Measurements from ENCODE around the gene NPM3. TPM values are rescaled to one million over a fixed set of nuclear protein-coding genes. Genes with fewer than 3 reads are reported as not detected.

The NPM3 gene
- total and polyA plus RNA-seq, 4 donors: 3.4 to 24.9 (median 12.4) TPM

GRCh38 chr10:101766306-101766705, 16.9 kb downstream of the NPM3 start:
- no peak overlapping the region for H3K9ac ChIP-seq (ENCODE audit: low read depth in 1 of 2, low read length in 2 of 2)
- peaks cover 0 to 3% (median 0%) of the 10 kb centered on the region in 4 donors for H3K27me3 ChIP-seq (ENCODE audit: control insufficient read depth in 4 of 4, insufficient read depth in 4 of 4, low read length in 3 of 4)
- 77% methylated on average over 6 of the region's 6 CpGs for WGBS
- no peak overlapping the region for H3K4me3 ChIP-seq (ENCODE audit: low read depth in 1 of 3, low read length in 3 of 3)
- TF ChIP-seq CTCF (IDR thresholded peaks at IDR 0.05; ENCODE audit: low read depth, low read length, missing input control) (no peak), YY1 (IDR thresholded peaks at IDR 0.05) (no peak), GABPA (IDR thresholded peaks at IDR 0.05 in 1 of 2, conservative IDR thresholded peaks at IDR 0.05 in 1 of 2) (no peak), TAF1 (conservative IDR thresholded peaks at IDR 0.05) (no peak), RXRA (IDR thresholded peaks at IDR 0.05) (no peak), FOXA2 (IDR thresholded peaks at IDR 0.05) (no peak), JUND (IDR thresholded peaks at IDR 0.05) (no peak), ZBTB33 (IDR thresholded peaks at IDR 0.05) (no peak), NR2F2 (IDR thresholded peaks at IDR 0.05) (no peak)
- TF ChIP-seq, protein P1, sequence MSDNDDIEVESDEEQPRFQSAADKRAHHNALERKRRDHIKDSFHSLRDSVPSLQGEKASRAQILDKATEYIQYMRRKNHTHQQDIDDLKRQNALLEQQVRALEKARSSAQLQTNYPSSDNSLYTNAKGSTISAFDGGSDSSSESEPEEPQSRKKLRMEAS (IDR thresholded peaks at IDR 0.05): no peak
- TF ChIP-seq, protein P2, sequence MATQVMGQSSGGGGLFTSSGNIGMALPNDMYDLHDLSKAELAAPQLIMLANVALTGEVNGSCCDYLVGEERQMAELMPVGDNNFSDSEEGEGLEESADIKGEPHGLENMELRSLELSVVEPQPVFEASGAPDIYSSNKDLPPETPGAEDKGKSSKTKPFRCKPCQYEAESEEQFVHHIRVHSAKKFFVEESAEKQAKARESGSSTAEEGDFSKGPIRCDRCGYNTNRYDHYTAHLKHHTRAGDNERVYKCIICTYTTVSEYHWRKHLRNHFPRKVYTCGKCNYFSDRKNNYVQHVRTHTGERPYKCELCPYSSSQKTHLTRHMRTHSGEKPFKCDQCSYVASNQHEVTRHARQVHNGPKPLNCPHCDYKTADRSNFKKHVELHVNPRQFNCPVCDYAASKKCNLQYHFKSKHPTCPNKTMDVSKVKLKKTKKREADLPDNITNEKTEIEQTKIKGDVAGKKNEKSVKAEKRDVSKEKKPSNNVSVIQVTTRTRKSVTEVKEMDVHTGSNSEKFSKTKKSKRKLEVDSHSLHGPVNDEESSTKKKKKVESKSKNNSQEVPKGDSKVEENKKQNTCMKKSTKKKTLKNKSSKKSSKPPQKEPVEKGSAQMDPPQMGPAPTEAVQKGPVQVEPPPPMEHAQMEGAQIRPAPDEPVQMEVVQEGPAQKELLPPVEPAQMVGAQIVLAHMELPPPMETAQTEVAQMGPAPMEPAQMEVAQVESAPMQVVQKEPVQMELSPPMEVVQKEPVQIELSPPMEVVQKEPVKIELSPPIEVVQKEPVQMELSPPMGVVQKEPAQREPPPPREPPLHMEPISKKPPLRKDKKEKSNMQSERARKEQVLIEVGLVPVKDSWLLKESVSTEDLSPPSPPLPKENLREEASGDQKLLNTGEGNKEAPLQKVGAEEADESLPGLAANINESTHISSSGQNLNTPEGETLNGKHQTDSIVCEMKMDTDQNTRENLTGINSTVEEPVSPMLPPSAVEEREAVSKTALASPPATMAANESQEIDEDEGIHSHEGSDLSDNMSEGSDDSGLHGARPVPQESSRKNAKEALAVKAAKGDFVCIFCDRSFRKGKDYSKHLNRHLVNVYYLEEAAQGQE (IDR thresholded peaks at IDR 0.05): no peak
- TF ChIP-seq, protein P3, sequence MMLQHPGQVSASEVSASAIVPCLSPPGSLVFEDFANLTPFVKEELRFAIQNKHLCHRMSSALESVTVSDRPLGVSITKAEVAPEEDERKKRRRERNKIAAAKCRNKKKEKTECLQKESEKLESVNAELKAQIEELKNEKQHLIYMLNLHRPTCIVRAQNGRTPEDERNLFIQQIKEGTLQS (IDR thresholded peaks at IDR 0.05): no peak
- H3K27ac ChIP-seq (ENCODE audit: low read depth in 1 of 2, low read length in 2 of 2): no peak overlapping the region
- H3K4me1 ChIP-seq (ENCODE audit: control insufficient read depth in 4 of 4, insufficient read depth in 4 of 4, low read length in 3 of 4): no peaks in the 10 kb centered on the region
- H3K9me3 ChIP-seq (ENCODE audit: control insufficient read depth in 4 of 4, low read length in 3 of 4): no peaks in the 10 kb centered on the region
- H3K36me3 ChIP-seq (ENCODE audit: control insufficient read depth in 4 of 4, insufficient read depth in 3 of 4, low read depth in 1 of 4, low read length in 3 of 4): no peaks in the 10 kb centered on the region
- DNase-seq (ENCODE audit: low spot score): no peak

GRCh38 chr10:101763141-101763846, 20.0 kb downstream of the NPM3 start:
- Histone ChIP-seq H3K36me3 (ENCODE audit: control insufficient read depth in 4 of 4, insufficient read depth in 3 of 4, low read depth in 1 of 4, low read length in 3 of 4) (no peaks in the 10 kb centered on the region), H3K27me3 (ENCODE audit: control insufficient read depth in 4 of 4, insufficient read depth in 4 of 4, low read length in 3 of 4) (no peaks in the 10 kb centered on the region), H3K27ac (ENCODE audit: low read depth in 1 of 2, low read length in 2 of 2) (no peak overlapping the region), H3K9ac (ENCODE audit: low read depth in 1 of 2, low read length in 2 of 2) (no peak overlapping the region), H3K9me3 (ENCODE audit: control insufficient read depth in 4 of 4, low read length in 3 of 4) (no peaks in the 10 kb centered on the region), H3K4me3 (ENCODE audit: low read depth in 1 of 3, low read length in 3 of 3) (no peak overlapping the region), H3K4me1 (ENCODE audit: control insufficient read depth in 4 of 4, insufficient read depth in 4 of 4, low read length in 3 of 4) (no peaks in the 10 kb centered on the region)
- no peak for DNase-seq (ENCODE audit: low spot score)
- TF ChIP-seq EGR1 (IDR thresholded peaks at IDR 0.05; ENCODE audit: low read depth in 2 of 2): no peak
- TF ChIP-seq CTCF (IDR thresholded peaks at IDR 0.05; ENCODE audit: low read depth, low read length, missing input control): no peak
- no peak for TF ChIP-seq SP1 (IDR thresholded peaks at IDR 0.05)
- TF ChIP-seq HNF4G (IDR thresholded peaks at IDR 0.05): no peak
- no peak for TF ChIP-seq RAD21 (IDR thresholded peaks at IDR 0.05)
- TF ChIP-seq JUND (IDR thresholded peaks at IDR 0.05): no peak
- TF ChIP-seq RXRA (IDR thresholded peaks at IDR 0.05): no peak
- TF ChIP-seq YY1 (IDR thresholded peaks at IDR 0.05): no peak
- no peak for TF ChIP-seq ZBTB33 (IDR thresholded peaks at IDR 0.05)
- no peak for TF ChIP-seq TAF1 (conservative IDR thresholded peaks at IDR 0.05)
- TF ChIP-seq, protein P1 (IDR thresholded peaks at IDR 0.05): no peak
- no peak for TF ChIP-seq GABPA (IDR thresholded peaks at IDR 0.05 in 1 of 2, conservative IDR thresholded peaks at IDR 0.05 in 1 of 2)
- TF ChIP-seq NR2F2 (IDR thresholded peaks at IDR 0.05): no peak
- TF ChIP-seq FOXA2 (IDR thresholded peaks at IDR 0.05): no peak
- WGBS: 91% methylated on average over 10 of the region's 10 CpGs
